ENCODE measurements around the gene KIAA0319L.

Gene KIAA0319L

GRCh38 chr1:35437200-35437599 lies 120.0 kb downstream of the KIAA0319L start:
- POLR2A ChIA-PET, result no interaction called here
- no peak for TF ChIP-seq CTCF (IDR thresholded peaks at IDR 0.05; ENCODE audit: control extremely low read depth, extremely low read depth, low read depth, missing control alignments)
- DNase-seq (ENCODE audit: extremely low spot score), result no peak
- CTCF ChIA-PET, result interaction anchor here (1.0 to 10.3 kb wide), 3 partner anchors 13 to 30 kb away, joined by 3 to 110 read pairs (median 4); no protein-coding TSS in a partner anchor

GRCh38 chr1:35436078-35436477 lies 121.1 kb downstream of the KIAA0319L start:
- DNase-seq (ENCODE audit: extremely low spot score), result no peak
- CTCF ChIA-PET, result interaction anchor here (1.8 to 10.3 kb wide), 2 partner anchors 8 to 14 kb away, joined by 6 to 110 read pairs; no protein-coding TSS in a partner anchor
- no peak for TF ChIP-seq CTCF (IDR thresholded peaks at IDR 0.05; ENCODE audit: control extremely low read depth, extremely low read depth, low read depth, missing control alignments)
- POLR2A ChIA-PET, result no interaction called here

GRCh38 chr1:35434703-35435102 lies 122.5 kb downstream of the KIAA0319L start:
- no peak for TF ChIP-seq CTCF (IDR thresholded peaks at IDR 0.05; ENCODE audit: control extremely low read depth, extremely low read depth, low read depth, missing control alignments)
- DNase-seq (ENCODE audit: extremely low spot score), result no peak
- POLR2A ChIA-PET, result no interaction called here
- CTCF ChIA-PET, result interaction anchor here (1.8 to 10.3 kb wide), 2 partner anchors 9 to 16 kb away, joined by 6 to 110 read pairs; no protein-coding TSS in a partner anchor

- ChIA-PET POLR2A (no interaction called here), CTCF (interaction anchor here (10.3 kb wide), 1 partner anchor 17 kb away, joined by 110 read pairs; no protein-coding TSS in a partner anchor)
- no peak for DNase-seq (ENCODE audit: extremely low spot score)
- TF ChIP-seq CTCF (IDR thresholded peaks at IDR 0.05; ENCODE audit: control extremely low read depth, extremely low read depth, low read depth, missing control alignments), result no peak
These were observed 123.5 kb downstream of the KIAA0319L start for GRCh38 chr1:35433714-35434113.

- POLR2A ChIA-PET, result no interaction called here
- DNase-seq (ENCODE audit: extremely low spot score), result no peak
- CTCF ChIA-PET, result interaction anchor here (1.0 to 1.4 kb wide), 2 partner anchors 19 to 230 kb away, joined by 3 to 12 read pairs; no protein-coding TSS in a partner anchor
- TF ChIP-seq CTCF (IDR thresholded peaks at IDR 0.05; ENCODE audit: control extremely low read depth, extremely low read depth, low read depth, missing control alignments), result no peak
These were observed 125.0 kb downstream of the KIAA0319L start for GRCh38 chr1:35432231-35432630.

GRCh38 chr1:35431173-35431599 lies 126.0 kb downstream of the KIAA0319L start:
- DNase-seq (ENCODE audit: extremely low spot score), result no peak
- no peak for TF ChIP-seq CTCF (IDR thresholded peaks at IDR 0.05; ENCODE audit: control extremely low read depth, extremely low read depth, low read depth, missing control alignments)
- ChIA-PET CTCF (interaction anchor here (1.3 to 1.4 kb wide), 2 partner anchors 16 to 20 kb away, joined by 4 to 12 read pairs; no protein-coding TSS in a partner anchor), POLR2A (no interaction called here)

Measured in GM10248 (cell line).